ENCODE results near the gene DSTN.

Gene DSTN

DNA sequence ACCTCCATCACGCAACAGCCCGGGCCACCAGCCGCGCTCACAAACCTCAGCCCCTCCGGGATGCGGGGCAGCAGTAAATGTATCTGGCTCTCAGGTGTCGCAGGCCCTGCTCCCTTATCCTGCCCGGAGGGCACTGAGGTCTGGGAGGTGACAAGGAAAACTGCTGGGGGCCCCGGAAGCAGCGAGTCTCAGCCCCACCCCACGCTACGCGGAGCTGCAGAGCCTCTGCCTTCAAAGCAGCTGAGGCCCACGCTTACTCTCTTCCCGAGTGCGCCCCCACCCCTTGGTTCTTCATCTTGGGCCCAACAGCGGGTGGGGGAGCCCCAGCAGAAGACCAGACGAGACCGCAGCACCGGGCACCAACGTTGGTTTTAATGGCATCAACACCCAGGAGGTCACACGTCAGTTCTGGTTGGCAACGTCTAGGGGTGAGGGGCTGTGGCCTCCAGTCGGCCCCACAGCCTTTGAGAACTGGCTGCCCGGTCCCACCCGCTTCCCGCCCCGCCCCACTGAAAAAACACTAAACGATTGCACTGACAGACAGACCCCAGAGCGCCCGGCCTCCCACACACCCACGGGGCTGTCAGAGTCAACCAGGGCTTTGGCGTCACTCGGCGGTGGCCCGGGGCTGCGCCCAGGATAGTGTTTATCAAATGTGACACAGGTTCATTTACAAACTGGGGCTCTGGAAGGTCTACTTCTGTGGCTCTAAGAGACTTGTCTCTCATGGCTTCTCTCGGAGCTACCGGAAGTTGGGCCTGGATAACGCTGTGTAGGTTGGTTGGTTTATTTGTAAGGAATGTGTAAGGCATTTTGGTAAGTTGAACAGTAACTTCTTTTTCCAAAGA, 43.7 kb downstream of the DSTN start:
- no peak for DNase-seq

DNA sequence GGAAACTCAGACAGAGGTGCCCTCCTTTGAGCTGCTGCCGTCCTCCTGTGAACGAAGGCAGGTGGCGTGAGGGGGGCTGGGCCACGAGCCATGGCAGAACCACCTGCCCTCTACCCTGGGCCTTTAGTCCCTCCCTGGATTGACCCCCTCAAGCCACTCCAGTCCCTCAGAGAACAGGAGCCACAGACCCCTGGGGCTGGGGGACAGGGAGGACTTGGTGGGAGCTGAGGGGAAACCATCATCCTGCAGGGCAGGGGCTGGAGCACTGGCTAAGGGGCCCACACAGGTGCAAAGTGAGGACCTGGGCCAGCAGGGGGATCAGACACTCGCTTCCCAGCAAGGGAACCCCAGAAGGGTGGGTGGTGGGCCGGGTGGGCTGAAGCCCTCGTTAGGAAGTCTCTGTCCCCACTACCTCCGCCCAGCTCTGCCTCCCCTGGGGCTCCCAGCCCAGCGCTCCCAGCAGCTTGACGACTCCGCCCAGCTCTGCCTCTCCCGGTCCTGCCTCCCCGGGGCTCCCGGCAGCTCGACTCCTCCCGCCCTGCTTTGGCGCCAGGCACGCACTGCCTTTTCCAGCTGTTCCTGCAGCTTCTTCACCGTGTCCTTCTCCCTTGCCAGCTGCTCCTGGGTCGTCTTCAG, 44.4 kb downstream of the DSTN start:
- DNase-seq = no peak

DNA sequence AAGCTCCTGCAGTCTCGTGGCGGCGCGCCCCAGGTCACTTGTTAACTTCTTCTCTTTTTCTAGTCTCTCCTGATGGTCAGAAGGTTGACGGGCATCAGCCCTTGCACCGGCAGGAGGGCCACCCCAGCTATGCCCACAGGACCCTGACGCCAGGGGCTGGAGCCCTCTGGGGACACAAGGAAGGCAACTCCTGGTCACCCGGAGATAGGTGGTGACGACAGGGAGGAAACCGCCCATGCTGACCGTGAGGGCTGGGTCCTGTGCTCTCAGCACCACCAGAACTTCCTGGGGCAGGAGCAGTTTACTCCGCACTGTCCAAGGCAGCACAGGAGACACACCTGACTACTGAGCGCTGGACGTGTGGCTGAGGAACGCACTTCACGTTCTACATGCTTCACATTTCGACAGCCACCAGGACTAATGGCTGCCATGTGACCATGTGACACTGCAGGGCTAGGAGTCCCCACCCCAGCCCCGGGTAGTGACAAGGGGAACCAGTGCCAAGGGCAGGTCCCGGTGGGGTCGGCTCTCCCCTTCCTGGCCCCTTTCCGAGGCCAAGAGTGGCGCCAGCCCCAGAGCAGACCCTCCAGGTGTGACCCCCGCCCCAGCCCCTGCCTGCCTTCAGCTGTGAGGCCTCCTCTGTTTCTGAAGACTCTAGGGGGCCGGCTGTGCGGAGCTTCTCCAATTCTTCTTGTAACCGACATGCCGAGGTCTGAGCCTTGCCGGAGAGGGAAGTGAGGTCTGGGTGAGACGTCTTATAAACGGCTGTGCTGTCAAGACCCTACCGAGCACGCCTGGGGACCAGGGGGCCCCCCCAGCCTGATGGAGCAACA, 45.2 kb downstream of the DSTN start:
- no peak for DNase-seq

DNA sequence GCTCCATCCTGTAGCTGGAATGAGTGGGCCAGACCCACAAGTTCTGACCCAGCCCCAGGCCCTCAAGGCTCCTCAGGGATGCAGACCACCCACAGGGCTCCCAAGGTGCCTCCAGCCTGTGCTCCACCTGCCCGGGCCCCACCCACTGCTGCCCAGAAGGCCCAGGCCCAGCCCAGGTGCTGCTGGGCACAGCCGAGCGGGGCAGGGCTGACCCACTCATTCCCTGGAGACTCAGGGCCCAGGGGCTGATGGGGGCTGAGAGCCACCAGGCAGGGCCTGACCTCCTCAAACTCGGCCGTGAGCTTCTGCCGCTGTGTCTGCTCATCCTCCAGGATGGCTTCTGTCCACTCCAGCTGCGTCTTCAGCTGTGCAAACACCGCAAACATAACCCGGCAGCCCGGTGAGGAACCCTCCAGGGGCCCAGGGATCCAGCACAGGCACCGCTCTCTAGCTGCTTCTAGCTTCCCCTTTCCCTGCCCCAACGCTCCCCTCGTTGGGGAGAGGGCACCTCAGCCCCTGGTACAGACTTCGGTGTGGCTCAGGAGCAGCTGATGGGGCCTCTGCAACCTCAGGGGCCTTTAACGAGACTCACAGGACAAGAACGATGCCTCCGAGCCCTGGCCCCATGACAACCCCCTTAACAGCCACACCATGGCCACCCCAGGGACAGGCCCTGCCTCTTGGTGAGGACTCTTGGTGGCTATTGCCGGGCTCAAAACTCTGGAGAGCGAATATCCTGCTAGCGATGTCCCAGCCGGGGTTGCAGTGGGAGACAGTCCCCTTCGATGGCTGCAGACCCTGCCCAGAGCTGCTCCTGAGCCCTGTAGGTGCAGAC, 46.0 kb downstream of the DSTN start:
- no peak for DNase-seq

DNA sequence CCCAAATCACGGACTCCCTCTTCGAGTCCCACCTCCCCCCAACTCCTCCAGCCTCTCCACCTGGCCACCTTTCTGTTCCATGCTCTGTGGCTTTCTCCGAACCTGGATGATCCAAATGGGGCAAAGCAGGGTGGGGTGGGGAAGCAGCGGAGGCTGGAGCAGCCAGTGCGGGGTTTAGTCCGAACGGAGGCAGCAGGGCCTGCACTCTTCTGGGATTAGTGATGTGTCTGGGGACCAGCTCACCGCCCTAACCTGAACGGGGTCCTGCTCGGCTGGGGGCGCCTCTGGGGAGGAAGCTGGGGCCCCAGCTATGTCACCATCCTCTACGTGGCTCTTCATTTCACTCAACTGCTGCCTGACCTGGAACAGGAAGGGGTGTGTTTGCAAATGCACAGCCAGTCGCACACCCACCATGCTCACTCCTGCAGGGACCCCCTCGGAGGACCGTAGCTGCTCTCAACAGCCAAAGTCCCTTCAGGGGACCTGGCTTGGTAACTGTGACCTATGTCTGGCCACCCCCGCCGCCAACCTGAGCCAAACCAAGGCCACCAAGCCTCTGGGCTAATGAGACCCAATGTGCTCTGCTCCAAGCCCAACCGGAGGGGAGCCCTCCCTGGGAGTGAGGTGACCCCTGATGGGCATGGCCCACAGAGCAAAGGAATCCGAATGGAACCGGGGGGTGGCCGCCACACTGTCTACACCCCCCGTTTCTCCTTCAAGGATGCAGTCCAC, 46.8 kb downstream of the DSTN start:
- no peak for DNase-seq

DNA sequence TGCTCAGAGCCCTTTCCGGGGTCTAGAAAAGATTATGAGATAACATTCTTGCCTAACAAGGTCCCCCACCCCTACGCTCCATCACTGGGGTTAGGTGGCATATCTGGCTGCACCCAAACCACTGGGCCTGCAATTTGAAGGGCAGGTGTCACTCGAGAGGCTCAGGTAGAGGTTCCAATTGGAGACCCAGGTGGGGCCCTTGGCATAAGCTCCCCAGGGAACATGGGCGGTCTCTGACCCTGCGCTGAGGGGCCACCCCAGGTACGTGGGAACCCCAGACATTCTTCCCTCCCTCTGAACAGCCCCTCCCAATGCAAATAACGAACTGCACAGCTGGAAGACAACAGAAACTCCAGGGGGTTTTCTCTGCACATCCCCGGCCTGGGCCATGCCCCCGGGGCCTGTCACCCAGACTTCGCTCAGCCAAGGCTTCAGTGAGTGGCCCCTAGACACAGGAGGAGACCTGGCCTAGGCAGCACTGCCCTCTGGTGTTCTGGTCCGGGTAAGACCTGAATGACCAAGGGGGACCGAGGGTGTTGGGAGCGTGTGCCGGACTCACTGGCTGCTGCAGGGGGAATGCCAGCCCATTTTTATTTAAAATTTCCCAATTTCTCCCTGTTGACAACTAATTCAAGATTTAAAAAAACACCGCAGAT, 47.5 kb downstream of the DSTN start:
- DNase-seq = no peak

DNA sequence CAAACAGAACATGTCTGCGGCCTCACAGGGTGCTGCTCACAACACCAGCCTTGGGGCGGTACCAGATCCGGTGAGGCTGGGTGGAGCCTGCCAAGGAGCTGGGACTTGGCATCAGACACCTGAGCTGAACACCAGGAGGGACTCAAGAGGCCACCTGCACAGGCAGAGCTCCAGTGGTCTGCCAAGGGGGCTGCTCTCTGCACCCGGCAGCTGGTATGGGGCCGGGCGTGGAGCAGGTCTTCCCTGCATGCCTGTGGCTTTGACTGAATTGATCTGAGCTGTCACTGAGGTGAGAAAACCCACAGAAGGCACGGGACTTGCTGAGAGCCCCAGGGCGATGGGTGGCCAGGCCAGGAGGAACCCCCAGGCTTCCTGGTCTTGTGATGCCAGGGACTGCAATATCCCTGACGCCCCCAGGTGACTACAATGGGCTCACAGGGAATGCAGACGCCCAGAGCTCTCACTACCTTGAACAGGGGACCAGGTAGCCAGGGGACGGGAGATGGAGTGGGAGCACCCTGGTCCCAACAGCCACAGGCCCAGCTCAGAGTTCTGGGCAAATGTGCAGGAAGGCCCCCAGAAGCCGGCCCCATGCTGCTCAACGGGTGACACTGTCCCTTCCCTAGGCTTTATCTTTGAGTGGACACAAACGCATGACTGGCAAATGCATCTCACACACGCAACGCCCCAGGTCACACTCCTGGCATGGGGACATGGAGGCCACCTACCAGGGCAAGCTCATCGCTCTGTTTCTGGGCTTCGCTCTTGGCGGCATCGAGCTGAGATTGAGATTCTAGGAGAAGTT, 48.2 kb downstream of the DSTN start:
- DNase-seq = no peak

DNA sequence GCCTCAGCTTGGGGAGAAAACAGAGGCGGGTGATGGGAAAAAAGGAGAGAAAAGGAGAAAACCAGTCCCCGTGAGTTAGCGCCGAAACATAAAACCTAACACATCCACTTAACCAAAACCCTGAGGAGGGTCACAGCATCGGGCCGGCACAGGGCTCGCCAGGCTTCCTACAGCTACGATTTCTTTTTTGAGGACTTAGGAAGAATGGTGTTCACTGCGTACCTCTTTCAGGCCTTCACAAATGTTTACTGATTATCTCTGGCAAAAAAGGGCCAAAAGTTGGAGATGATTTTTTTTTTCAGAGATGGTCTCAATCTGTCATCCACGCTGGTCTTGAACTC, 48.8 kb downstream of the DSTN start:
- DNase-seq = no peak

DNA sequence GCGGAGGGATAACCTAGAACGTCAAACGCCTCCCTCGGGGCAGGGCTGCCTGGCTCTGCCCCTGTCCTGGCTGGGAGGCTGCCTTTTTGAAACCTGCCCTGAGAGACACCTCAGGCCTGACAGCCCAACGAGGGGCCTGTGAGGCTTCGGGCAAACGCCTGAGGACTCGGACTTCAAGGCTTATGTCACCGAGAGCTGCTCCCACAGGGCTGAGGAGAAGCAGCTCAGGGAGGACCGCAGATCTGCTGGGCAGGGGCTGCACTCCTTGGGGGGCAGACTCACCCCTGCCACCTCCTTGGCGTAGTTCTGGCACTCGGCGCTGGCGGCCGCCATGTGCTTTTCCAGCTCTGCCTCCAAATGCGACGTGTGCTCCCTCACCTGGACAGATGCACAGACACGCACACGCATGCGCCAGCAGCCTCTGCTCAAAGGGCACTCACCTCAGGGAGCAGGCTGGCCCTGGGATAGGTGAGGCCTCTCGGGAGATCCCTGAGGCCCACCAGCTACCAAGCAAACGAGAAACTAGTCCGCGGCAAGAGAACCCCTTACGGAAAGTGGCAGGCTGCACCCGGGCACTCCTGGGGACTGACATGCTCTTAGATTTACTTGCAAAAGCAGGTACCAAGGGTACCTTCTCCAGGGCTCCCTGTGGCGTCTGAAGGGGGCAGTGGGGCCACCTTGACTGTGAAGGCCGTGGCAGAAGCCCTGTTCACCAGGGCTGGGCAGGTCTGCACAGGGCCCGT, 49.6 kb downstream of the DSTN start:
- DNase-seq = no peak

DNA sequence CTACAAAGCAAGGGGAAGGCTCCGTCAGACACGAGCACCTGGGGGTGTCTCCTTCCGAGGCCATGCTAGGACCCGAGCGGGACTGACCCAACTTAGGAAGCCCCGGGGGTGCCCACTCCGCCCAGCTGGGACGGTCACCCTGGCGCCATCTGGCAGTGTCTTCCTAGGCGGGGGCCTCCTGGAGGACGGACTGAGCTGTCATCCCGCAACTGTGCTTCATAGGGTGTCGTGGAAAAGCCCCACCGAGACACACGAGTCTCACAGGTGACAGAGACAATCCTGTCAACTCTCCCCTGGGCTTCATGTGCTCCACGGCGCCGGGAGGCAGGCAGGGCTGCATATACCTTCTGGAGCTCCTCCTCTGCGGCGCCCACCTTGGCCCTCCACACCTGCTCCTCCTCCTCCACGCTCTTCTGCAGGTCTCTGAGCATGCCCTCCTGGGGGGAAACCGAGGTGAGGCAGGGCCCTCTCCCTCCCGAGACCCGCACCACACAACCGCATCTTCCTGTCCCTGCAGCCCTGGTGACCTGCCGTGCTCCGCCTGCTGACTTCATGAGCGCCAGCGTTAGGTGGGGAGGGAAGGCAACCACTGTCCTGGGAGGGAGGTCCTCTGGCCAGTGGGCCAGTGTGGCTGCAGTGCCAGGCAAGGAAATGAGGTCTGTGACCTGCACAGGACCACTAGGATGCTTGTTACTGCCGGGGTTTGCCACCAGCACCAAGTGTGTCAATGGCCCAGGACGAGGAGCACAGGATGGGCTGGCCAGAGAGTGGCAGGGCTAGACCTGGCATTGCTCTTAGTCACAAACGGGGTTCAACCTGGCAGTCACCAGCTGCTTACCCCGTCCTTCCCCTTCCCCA, 50.7 kb downstream of the DSTN start:
- no peak for DNase-seq

DNA sequence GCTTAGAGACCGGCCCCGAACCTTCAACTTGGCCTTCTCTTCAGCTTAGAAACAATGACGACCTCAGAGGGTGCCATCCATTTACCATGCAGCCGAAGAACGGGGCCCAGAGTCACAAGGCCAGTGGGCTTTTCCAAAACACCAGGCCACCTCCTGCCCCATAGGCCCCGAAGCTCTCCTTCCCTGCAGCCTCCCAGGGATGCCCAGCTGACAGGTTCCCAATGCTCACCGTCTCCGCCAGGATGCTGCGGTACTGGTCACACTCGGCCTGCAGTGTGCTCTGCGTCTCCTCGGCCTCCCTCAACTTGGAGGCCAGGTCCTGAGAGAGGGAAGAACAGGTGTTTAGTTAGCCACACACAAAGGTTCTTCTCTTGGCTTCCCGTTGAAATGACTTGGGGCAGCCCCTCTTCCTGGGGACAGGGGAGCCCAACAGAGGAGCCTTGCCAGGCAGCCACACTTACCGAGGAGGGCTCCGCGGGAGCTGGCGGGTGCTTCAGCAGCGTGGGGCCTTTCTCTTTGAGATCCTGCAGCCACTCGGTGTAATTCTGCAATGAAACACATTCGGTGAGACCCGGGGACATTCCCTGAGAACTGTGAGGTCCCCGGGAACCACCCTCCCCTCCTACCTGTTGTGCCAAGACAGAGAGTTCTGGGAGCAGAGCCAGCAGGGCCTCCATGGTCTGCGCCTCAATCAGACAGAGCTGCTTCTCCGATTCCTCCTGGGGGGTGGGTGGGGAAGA, 51.5 kb downstream of the DSTN start:
- DNase-seq = no peak

DNA sequence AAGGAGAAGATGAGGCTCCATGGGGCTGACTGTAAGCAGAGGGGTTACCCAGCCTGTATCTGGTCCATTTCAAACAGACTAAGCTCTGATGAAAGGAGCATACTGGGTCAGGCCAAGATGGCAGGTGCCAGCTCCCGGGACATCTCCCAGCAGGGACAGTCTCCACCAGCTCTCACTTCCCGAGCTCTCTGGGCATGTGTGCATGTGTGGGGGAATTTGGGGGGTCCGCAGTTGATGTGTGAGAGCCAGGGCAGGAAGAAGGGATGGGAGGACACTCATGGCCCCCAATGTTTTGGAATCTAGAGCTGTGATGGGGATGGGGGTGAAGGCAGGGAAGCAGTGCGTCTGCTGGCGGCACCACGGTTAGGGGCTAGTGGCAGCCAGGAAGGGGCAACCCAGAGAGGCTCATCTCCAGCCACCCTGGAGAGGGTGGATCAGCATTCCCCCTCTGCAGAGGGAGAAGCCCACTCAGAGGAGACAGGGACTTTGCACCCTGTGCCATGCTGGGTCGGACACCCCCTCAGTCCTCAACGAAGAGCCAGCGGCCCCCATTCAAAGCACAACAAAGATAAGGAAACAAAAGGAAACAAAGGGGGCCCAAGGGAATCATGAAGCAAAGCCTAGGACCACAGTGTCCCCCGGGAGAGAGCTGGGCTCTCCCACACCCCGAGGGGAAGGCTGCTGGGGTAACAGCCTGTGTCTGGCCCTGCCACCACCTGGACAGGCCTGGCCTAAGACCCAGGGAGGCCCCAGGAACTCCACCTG, 52.4 kb downstream of the DSTN start:
- DNase-seq = no peak

DNA sequence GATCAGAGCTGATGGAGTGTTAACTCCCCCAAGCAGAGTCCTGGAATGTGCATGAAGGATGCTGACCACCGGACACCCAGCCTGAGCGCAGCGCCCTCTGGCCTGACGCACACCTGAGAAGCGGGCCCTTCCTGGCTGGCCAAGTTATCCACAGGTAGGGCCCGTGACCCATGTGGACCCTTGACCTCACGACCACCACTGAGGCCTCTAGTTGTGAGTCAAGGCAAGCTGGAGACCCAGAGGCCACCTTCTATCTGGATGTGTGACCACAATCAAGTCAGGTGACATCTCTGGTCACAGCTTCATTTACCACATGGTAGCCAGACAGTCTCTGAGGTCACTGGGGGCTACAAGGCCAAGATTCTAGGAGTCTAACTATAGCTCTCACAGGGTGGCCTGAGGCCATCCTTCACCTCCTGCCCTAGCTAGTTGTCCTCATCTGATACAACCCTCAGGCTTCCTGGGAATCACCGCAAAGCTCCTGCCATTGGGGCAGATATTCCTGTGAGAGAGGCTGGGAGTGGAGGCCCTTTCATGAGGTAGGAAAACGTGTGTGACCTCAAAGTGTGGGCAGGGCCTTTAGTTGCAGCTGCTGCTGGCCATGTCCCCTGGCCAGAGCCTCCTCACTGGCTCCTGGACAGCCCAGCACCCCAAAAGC, 53.1 kb downstream of the DSTN start:
- DNase-seq = no peak

DNA sequence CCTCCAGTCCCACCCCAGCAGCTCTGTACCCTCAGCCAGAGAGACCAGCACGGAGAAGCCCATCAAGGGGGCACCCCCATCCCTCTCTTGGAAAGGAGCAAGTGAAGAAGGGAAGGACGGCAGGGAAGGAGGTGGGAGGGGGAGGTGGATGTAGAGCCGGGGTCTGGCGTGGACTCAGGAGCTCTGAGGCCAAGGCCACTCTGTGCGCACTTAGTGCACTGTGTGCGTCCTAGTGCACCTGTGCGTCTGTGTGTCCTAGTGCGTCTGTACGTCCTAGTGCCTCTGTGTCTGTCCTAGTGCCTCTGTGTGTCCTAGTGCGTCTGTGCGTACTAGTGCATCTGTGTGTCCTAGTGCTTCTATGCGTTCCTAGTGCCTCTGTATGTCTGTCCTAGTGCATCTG, 54.2 kb downstream of the DSTN start:
- no peak for DNase-seq

DNA sequence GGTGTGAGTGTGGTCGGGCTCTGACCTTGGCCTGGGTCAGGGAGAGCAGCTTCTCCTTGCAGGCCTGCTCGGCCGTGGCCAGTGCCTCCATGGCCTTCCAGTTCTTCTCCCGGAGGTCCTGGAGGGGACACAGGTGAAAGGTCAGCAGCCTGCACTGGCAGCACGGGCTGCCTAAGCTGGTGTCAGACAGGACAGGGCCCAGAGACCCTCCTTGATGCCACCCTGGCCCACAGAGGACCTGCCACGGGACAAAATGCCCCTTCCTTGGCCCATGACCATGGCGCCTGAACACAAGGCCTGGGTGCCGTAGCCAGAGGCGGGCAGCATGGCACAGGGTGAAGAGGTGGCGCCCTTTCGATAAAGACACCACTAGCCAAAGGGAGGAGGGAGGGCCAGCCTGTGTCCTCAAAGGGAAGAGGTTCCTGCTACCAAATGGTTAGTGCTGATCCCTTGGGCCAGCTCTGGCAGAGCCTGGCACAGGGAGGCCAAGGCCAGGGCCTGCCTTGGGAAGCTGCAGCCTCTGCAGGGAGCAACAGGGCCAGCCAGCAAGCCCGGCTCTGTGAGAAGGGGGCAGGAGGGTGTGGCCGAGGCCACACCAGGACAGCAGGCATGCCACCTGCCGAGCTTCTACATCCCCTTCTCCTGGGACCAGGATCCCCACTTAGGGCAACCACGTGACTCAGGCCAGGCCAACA, 54.8 kb downstream of the DSTN start:
- DNase-seq = no peak

Measured in KG1 (cell line).